SK-N-SH (cell line): ENCODE data around the gene UNCX. TPM values are rescaled to one million over a fixed set of nuclear protein-coding genes. Genes with fewer than 3 reads are reported as not detected.

ENCODE experiments used
- CTCF ChIA-PET: fragments of 300-600, 350-600 bp; formaldehyde crosslinking; extraction: SDS; loops from one replicate; lab custom pipeline; 2021; lab: Yijun Ruan, JAX
- POLR2A ChIA-PET: fragments of 350-600 bp; sonication (Branson Sonifier 250); formaldehyde crosslinking; extraction: SDS; loops from one replicate; lab custom pipeline; 2020; ENCODE audit warnings: antibody characterized with exemption, inconsistent platforms; lab: Yijun Ruan, JAX
- DNase-seq: peaks from one replicate; pipeline ENCODE4 v3.0.0; 2012
- H2AFZ ChIP-seq: fragments of 200-600 bp; sonication (generic); 2 replicates; pipeline ENCODE4 v1.8.1; 2016; ENCODE audit warnings: antibody characterized with exemption, mild to moderate bottlenecking, low read depth
- H3F3A ChIP-seq: fragments of 200-600 bp; sonication (generic); replicated peaks from 2 replicates; pipeline ENCODE3; 2016; ENCODE audit warnings: antibody characterized with exemption, mild to moderate bottlenecking; ENCODE audit not compliant: insufficient read depth
- H3K27ac ChIP-seq, 2 experiments: fragments of 200-500 bp in 1 of 2; fragments of 200-600 bp in 1 of 2; sonication (Bioruptor generic) in 1 of 2; sonication (generic), shearing (Covaris generic) in 1 of 2; 2 replicates each; pipeline versions ENCODE4 v1.5.1 to v1.6.1; 2014 to 2016; ENCODE audit warnings: low read depth in 2 of 2, inconsistent platforms in 1 of 2, low read length in 1 of 2, mild to moderate bottlenecking in 1 of 2, mixed read lengths in 1 of 2
- H3K27me3 ChIP-seq: fragments of 200-600 bp; sonication (generic), shearing (Covaris generic); 2 replicates; pipeline ENCODE4 v1.6.1; 2016; ENCODE audit warnings: mixed run types; ENCODE audit not compliant: insufficient read depth
- H3K36me3 ChIP-seq, 2 experiments: fragments of 200-500 bp in 1 of 2; fragments of 200-600 bp in 1 of 2; sonication (Bioruptor generic) in 1 of 2; sonication (generic) in 1 of 2; replicated peaks in 1 of 2; 2 replicates each; pipeline versions ENCODE3 to v1.5.1; 2014 to 2016; ENCODE audit warnings: low read length in 1 of 2, mild to moderate bottlenecking in 1 of 2; ENCODE audit not compliant: insufficient read depth in 2 of 2, control insufficient read depth in 1 of 2
- H3K4me1 ChIP-seq, 2 experiments: fragments of 200-500 bp in 1 of 2; fragments of 200-600 bp in 1 of 2; sonication (Bioruptor generic) in 1 of 2; sonication (generic), shearing (Covaris generic) in 1 of 2; 2 replicates each; pipeline versions ENCODE4 v1.5.1 to v1.6.1; 2014 to 2016; ENCODE audit warnings: low read depth in 1 of 2, low read length in 1 of 2, mixed run types in 1 of 2; ENCODE audit not compliant: insufficient read depth in 2 of 2, control insufficient read depth in 1 of 2
- H3K4me2 ChIP-seq: fragments of 200-600 bp; sonication (generic), shearing (Covaris generic); 2 replicates; pipeline ENCODE4 v1.6.1; 2017; ENCODE audit warnings: mixed run types
- H3K4me3 ChIP-seq, 2 experiments: fragments of 200-500 bp in 1 of 2; fragments of 200-600 bp in 1 of 2; sonication (Bioruptor generic) in 1 of 2; sonication (generic), shearing (Covaris generic) in 1 of 2; 2 replicates each; pipeline versions ENCODE4 v1.5.1 to v1.8.1; 2014 to 2016; ENCODE audit warnings: low read depth in 2 of 2, inconsistent platforms in 1 of 2, low read length in 1 of 2, mild to moderate bottlenecking in 1 of 2, mixed read lengths in 1 of 2, moderate library complexity in 1 of 2
- H3K79me2 ChIP-seq: fragments of 200-600 bp; sonication (generic); 2 replicates; pipeline ENCODE4 v1.8.1; 2017; ENCODE audit warnings: mild to moderate bottlenecking; ENCODE audit not compliant: insufficient read depth
- H3K9ac ChIP-seq: fragments of 200-600 bp; sonication (generic); 2 replicates; pipeline ENCODE4 v1.6.1; 2017; ENCODE audit warnings: mixed run types
- H3K9me2 ChIP-seq: fragments of 200-600 bp; sonication (generic); 2 replicates; pipeline ENCODE4 v1.6.1; 2017; ENCODE audit warnings: mixed run types
- H3K9me3 ChIP-seq: fragments of 200-600 bp; sonication (generic); 2 replicates; pipeline ENCODE4 v1.6.1; 2017; ENCODE audit warnings: mixed run types, mild to moderate bottlenecking, moderate library complexity
- H4K20me1 ChIP-seq: fragments of 200-600 bp; sonication (generic); 2 replicates; pipeline ENCODE4 v1.6.1; 2017; ENCODE audit warnings: mild to moderate bottlenecking, mixed run types; ENCODE audit not compliant: insufficient read depth
- CTCF ChIP-seq: fragments of 200-600 bp; sonication (generic); IDR thresholded peaks from 2 replicates; pipeline ENCODE4 v1.6.1; 2017; ENCODE audit warnings: antibody characterized with exemption, mild to moderate bottlenecking, moderate library complexity
- ELF1 ChIP-seq: IDR thresholded peaks from 2 replicates; pipeline ENCODE4 v1.4.0; 2012
- EP300 ChIP-seq, 2 experiments: IDR thresholded peaks; 2 replicates each; pipeline versions ENCODE4 v1.4.0 to v1.6.1; 2012; ENCODE audit warnings: borderline replicate concordance in 1 of 2, low read depth in 1 of 2, low read length in 1 of 2
- GABPA ChIP-seq: IDR thresholded peaks from 2 replicates; pipeline ENCODE4 v1.4.0; 2012; ENCODE audit warnings: low read depth, mild to moderate bottlenecking
- MAX ChIP-seq: IDR thresholded peaks from 2 replicates; pipeline ENCODE4 v1.4.0; 2012; ENCODE audit warnings: low read depth
- MEF2A ChIP-seq: IDR thresholded peaks from 2 replicates; pipeline ENCODE4 v1.4.0; 2012; ENCODE audit warnings: low read depth, borderline replicate concordance
- NRF1 ChIP-seq: IDR thresholded peaks from 2 replicates; pipeline ENCODE4 v1.6.1; 2012; ENCODE audit warnings: low read depth, mild to moderate bottlenecking, low read length
- PBX3 ChIP-seq: IDR thresholded peaks from 2 replicates; pipeline ENCODE4; 2012
- RAD21 ChIP-seq: IDR thresholded peaks from 2 replicates; pipeline ENCODE4 v1.6.1; 2012; ENCODE audit warnings: mild to moderate bottlenecking, low read length
- SIN3A ChIP-seq: IDR thresholded peaks from 2 replicates; pipeline ENCODE4 v1.6.1; 2012; ENCODE audit warnings: low read depth, mild to moderate bottlenecking, low read length, moderate library complexity, borderline replicate concordance
- SMC3 ChIP-seq: IDR thresholded peaks from 2 replicates; pipeline ENCODE4 v1.6.1; 2012; ENCODE audit warnings: low read depth, low read length, improper control_type of control experiment
- WGBS: methylation state at CpG from one replicate; pipeline ENCODE4 v1.1.6; 2017; ENCODE audit warnings: low lambda C conversion rate; 5-methylcytosine and 5-hydroxymethylcytosine counted together
- polyA plus RNA-seq, 3 experiments: library from polyadenylated mRNA; depleted of rRNA; stranded (reverse); fragments of >200 nt; gene quantifications; 2 replicates each; pipeline ENCODE4 v1.2.3, GENCODE V29; 2012
- TF ChIP-seq, protein P1 (sequence below): IDR thresholded peaks from 2 replicates; pipeline ENCODE4 v1.4.0; 2012; ENCODE audit warnings: low read depth, borderline replicate concordance

The UNCX gene
- polyA plus RNA-seq, 1 of the 3 experiments (the other 2 are of a cell fraction), result not detected

- Histone ChIP-seq H3K9ac (no peak overlapping the region), H3K27me3 (peaks cover 85% of the 10 kb centered on the region), H3K9me2 (no peaks in the 10 kb centered on the region), H3K36me3 (no peaks in the 10 kb centered on the region), H3K27ac (no peak overlapping the region), H3K4me3 (no peak overlapping the region), H3F3A (no peaks in the 10 kb centered on the region), H3K9me3 (no peaks in the 10 kb centered on the region), H3K79me2 (no peaks in the 10 kb centered on the region), H4K20me1 (0 out of 2 replicates have a peak, but pooled peaks cover 4% of the 10 kb centered on the region), H3K4me2 (no peak overlapping the region), H2AFZ (no peak overlapping the region), H3K4me1 (no peaks in the 10 kb centered on the region)
- ChIA-PET POLR2A (no interaction called here), CTCF (interaction anchor here (0.9 to 2.0 kb wide), 10 partner anchors 17 to 291 kb away, joined by 3 to 12 read pairs (median 4); no protein-coding TSS in a partner anchor)
- 8% methylated on average over 8 of the region's 19 CpGs for WGBS
- DNase-seq, result no peak
- TF ChIP-seq SIN3A (no peak), PBX3 (no peak), SMC3 (no peak), MEF2A (no peak), EP300 (IDR thresholded peaks at IDR 0.05; ENCODE audit: borderline replicate concordance in 1 of 2, low read depth in 1 of 2, low read length in 1 of 2) (no peak), NRF1 (no peak), CTCF (no peak), ELF1 (no peak), MAX (no peak), RAD21 (no peak), GABPA (no peak)
- TF ChIP-seq, protein P1, sequence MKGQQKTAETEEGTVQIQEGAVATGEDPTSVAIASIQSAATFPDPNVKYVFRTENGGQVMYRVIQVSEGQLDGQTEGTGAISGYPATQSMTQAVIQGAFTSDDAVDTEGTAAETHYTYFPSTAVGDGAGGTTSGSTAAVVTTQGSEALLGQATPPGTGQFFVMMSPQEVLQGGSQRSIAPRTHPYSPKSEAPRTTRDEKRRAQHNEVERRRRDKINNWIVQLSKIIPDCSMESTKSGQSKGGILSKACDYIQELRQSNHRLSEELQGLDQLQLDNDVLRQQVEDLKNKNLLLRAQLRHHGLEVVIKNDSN, result no peak
Measured at GRCh38 chr7:1283941-1284742, 51.5 kb downstream of the UNCX start.
